AG10803 (cell line): Measurements from ENCODE around the gene NEURL3.
A peak's percentile ranks its signal among the peaks of the same experiment; 100 is the strongest.

Source experiments
- DNase-seq: peaks from one replicate; pipeline ENCODE4 v3.0.0; 2010; ENCODE audit warnings: low read depth
- H3K4me3 ChIP-seq: 2 replicates; pipeline ENCODE4 v1.5.1; 2011; ENCODE audit warnings: mild to moderate bottlenecking, low read length, control low read depth
- CTCF ChIP-seq: conservative IDR thresholded peaks from 2 replicates; pipeline ENCODE4 v1.5.1; 2011; ENCODE audit warnings: mild to moderate bottlenecking, low read length, control low read depth, inconsistent platforms

The NEURL3 gene

GRCh38 chr2:96538487-96539214 lies 33.5 kb upstream of the NEURL3 start:
- TF ChIP-seq CTCF, result no peak
- peak; percentile 39 for DNase-seq
- H3K4me3 ChIP-seq, result peak overlapping the region; percentile 77

GRCh38 chr2:96537734-96538486 lies 32.8 kb upstream of the NEURL3 start:
- DNase-seq, result no peak
- TF ChIP-seq CTCF, result no peak
- peak overlapping the region; percentile 77 for H3K4me3 ChIP-seq

GRCh38 chr2:96537066-96537733 lies 32.0 kb upstream of the NEURL3 start:
- TF ChIP-seq CTCF, result no peak
- DNase-seq, result peak; percentile 52

GRCh38 chr2:96536445-96537065 lies 31.4 kb upstream of the NEURL3 start, which contains the start of gene ARID5A:
Gene ARID5A, plus strand, starts transcription at chr2:96536752. Its CDS starts 75 bp downstream, at chr2:96536827.
- peak; percentile 41 for TF ChIP-seq CTCF
- peak within 1 kb of the TSS; percentile 77 for H3K4me3 ChIP-seq
- DNase-seq, result peak; percentile 86

More at GRCh38 chr2:96537066-96537733, 32.0 kb upstream of the NEURL3 start:
- peak overlapping the region; percentile 77 for H3K4me3 ChIP-seq

- DNase-seq, result no peak
- H3K4me3 ChIP-seq, result no peak overlapping the region
- no peak for TF ChIP-seq CTCF
Observed at GRCh38 chr2:96535331-96535730, 30.2 kb upstream of the NEURL3 start.

GRCh38 chr2:96534701-96535181 lies 29.6 kb upstream of the NEURL3 start:
- no peak for TF ChIP-seq CTCF
- no peak for DNase-seq
- no peak overlapping the region for H3K4me3 ChIP-seq
